ENCODE results near the gene IGF2. TPM values are rescaled to one million over a fixed set of nuclear protein-coding genes. Genes with fewer than 3 reads are reported as not detected.

The IGF2 gene
- total RNA-seq, 4 donors from 2014 or later = 8.2 to 19.8 (median 12.2) TPM

GRCh38 chr11:2102132-2102882 is 36.9 kb downstream of the IGF2 start:
- WGBS, 2 donors (ENCODE audit: low coverage in 1 of 2) = 53 to 59% methylated on average over 4 to 8 of the region's 8 CpGs
- intact Hi-C loops (cut with DNase I; ENCODE audit: low total_unique reads) = no loop called here
- Histone ChIP-seq H3K27ac (no peak overlapping the region), H3K27me3 (no peaks in the 10 kb centered on the region), H3K9me3 (no peaks in the 10 kb centered on the region), H3K36me3 (no peaks in the 10 kb centered on the region), H3K4me1 (peaks cover 0 to 20% (median 4%) of the 10 kb centered on the region in 4 donors), H3K4me3 (no peak overlapping the region)
- in situ Hi-C loops (cut with MboI; ENCODE audit: low pct_ligation_motif_present in 1 of 4, low pct_unique_long_range_greater_than_20kb in 1 of 4, low sequenced_read_pairs in 3 of 4) = no loop called here
- no peak for DNase-seq
- TF ChIP-seq EP300 (IDR thresholded peaks at IDR 0.05; ENCODE audit: low read depth) = no peak
- TF ChIP-seq CTCF (IDR thresholded peaks at IDR 0.05) = no peak
- TF ChIP-seq POLR2AphosphoS5 (IDR thresholded peaks at IDR 0.05) = no peak
- TF ChIP-seq POLR2A (IDR thresholded peaks at IDR 0.05) = no peak

GRCh38 chr11:2101171-2101675 is 38.0 kb downstream of the IGF2 start:
- intact Hi-C loops (cut with DNase I; ENCODE audit: low total_unique reads) = no loop called here
- no peaks in the 10 kb centered on the region for H3K9me3 ChIP-seq
- 89% methylated on average over 10 of the region's 10 CpGs; no CpG with 5 or more reads in 1 of the 2 donors for WGBS, 2 donors (ENCODE audit: low coverage in 1 of 2)
- DNase-seq = no peak
- H3K4me3 ChIP-seq = no peak overlapping the region
- H3K36me3 ChIP-seq = no peaks in the 10 kb centered on the region
- H3K27ac ChIP-seq = no peak overlapping the region
- in situ Hi-C loops (cut with MboI; ENCODE audit: low pct_ligation_motif_present in 1 of 4, low pct_unique_long_range_greater_than_20kb in 1 of 4, low sequenced_read_pairs in 3 of 4) = no loop called here
- H3K4me1 ChIP-seq = peaks cover 0 to 25% (median 8%) of the 10 kb centered on the region in 4 donors
- H3K27me3 ChIP-seq = no peaks in the 10 kb centered on the region
- TF ChIP-seq POLR2AphosphoS5 (IDR thresholded peaks at IDR 0.05) = no peak
- no peak for TF ChIP-seq EP300 (IDR thresholded peaks at IDR 0.05; ENCODE audit: low read depth)

GRCh38 chr11:2100361-2101170 is 38.6 kb downstream of the IGF2 start:
- intact Hi-C loops (cut with DNase I; ENCODE audit: low total_unique reads) = no loop called here
- in situ Hi-C loops (cut with MboI; ENCODE audit: low pct_ligation_motif_present in 1 of 4, low pct_unique_long_range_greater_than_20kb in 1 of 4, low sequenced_read_pairs in 3 of 4) = no loop called here
- Histone ChIP-seq H3K27ac (no peak overlapping the region), H3K4me3 (no peak overlapping the region), H3K27me3 (no peaks in the 10 kb centered on the region), H3K4me1 (peaks cover 0 to 25% (median 8%) of the 10 kb centered on the region in 4 donors), H3K36me3 (no peaks in the 10 kb centered on the region), H3K9me3 (no peaks in the 10 kb centered on the region)
- 76% methylated on average over 18 of the region's 25 CpGs; no CpG with 5 or more reads in 1 of the 2 donors for WGBS, 2 donors (ENCODE audit: low coverage in 1 of 2)
- TF ChIP-seq CTCF (IDR thresholded peaks at IDR 0.05) (no peak), POLR2A (IDR thresholded peaks at IDR 0.05) (no peak), EP300 (IDR thresholded peaks at IDR 0.05; ENCODE audit: low read depth) (no peak), POLR2AphosphoS5 (IDR thresholded peaks at IDR 0.05) (no peak)
- DNase-seq = peak; percentile 22

- peaks cover 0 to 25% (median 8%) of the 10 kb centered on the region in 4 donors for H3K4me1 ChIP-seq
- H3K4me3 ChIP-seq = no peak overlapping the region
- H3K36me3 ChIP-seq = no peaks in the 10 kb centered on the region
- H3K27me3 ChIP-seq = no peaks in the 10 kb centered on the region
- TF ChIP-seq CTCF (IDR thresholded peaks at IDR 0.05) = peak in 4 of 5 experiments; percentile 8 to 45 (median 24)
- TF ChIP-seq POLR2AphosphoS5 (IDR thresholded peaks at IDR 0.05) = no peak
- DNase-seq = peak; percentile 65
- no peaks in the 10 kb centered on the region for H3K9me3 ChIP-seq
- in situ Hi-C loops (cut with MboI; ENCODE audit: low pct_ligation_motif_present in 1 of 4, low pct_unique_long_range_greater_than_20kb in 1 of 4, low sequenced_read_pairs in 3 of 4) = no loop called here
- H3K27ac ChIP-seq = no peak overlapping the region
- 63% methylated on average over 17 of the region's 20 CpGs; no CpG with 5 or more reads in 1 of the 2 donors for WGBS, 2 donors (ENCODE audit: low coverage in 1 of 2)
- intact Hi-C loops (cut with DNase I; ENCODE audit: low total_unique reads) = no loop called here
Measured at GRCh38 chr11:2099516-2100349, 39.5 kb downstream of the IGF2 start.
